ENCODE results near the gene LGALS9.
"Not testable (repeated sequence)": the region's sequence is repeated elsewhere in the genome, so short reads cannot be mapped to it uniquely, and the experiment has no call there.

LGALS9 gene

GRCh38 chr17:27659683-27660082, 28.7 kb downstream of the LGALS9 start:
- Histone ChIP-seq H3K27ac (no peak overlapping the region), H3K4me2 (no peak overlapping the region), H3K4me1 (peaks cover under 1% of the 10 kb centered on the region), H3K4me3 (no peak overlapping the region), H3K9ac (no peak overlapping the region), H3K36me3 (no peaks in the 10 kb centered on the region), H3K27me3 (no peaks in the 10 kb centered on the region), H3K9me3 (no peaks in the 10 kb centered on the region), H4K20me1 (no peaks in the 10 kb centered on the region)
- TF ChIP-seq Cebpa-rat (IDR thresholded peaks at IDR 0.05) = no peak

- H4K20me1 ChIP-seq = no peaks in the 10 kb centered on the region
- H3K9me3 ChIP-seq = no peaks in the 10 kb centered on the region
- no peak for TF ChIP-seq Cebpa-rat (IDR thresholded peaks at IDR 0.05)
- no peak overlapping the region for H3K9ac ChIP-seq
- no peaks in the 10 kb centered on the region for H3K4me1 ChIP-seq
- H3K36me3 ChIP-seq = no peaks in the 10 kb centered on the region
- H3K4me2 ChIP-seq = no peak overlapping the region
- H3K27ac ChIP-seq = no peak overlapping the region
- no peak overlapping the region for H3K4me3 ChIP-seq
- H3K27me3 ChIP-seq = no peaks in the 10 kb centered on the region
Measured at GRCh38 chr17:27660436-27660835, 29.4 kb downstream of the LGALS9 start.

GRCh38 chr17:27663936-27664605, 33.1 kb downstream of the LGALS9 start:
- Histone ChIP-seq H3K4me1 (no peaks in the 10 kb centered on the region), H3K9me3 (no peaks in the 10 kb centered on the region), H3K27ac (no peak overlapping the region), H3K4me3 (no peak overlapping the region), H3K9ac (no peak overlapping the region), H3K36me3 (no peaks in the 10 kb centered on the region), H3K27me3 (no peaks in the 10 kb centered on the region), H4K20me1 (no peaks in the 10 kb centered on the region), H3K4me2 (no peak overlapping the region)
- no peak for TF ChIP-seq Cebpa-rat (IDR thresholded peaks at IDR 0.05)

GRCh38 chr17:27664606-27664965, 33.6 kb downstream of the LGALS9 start:
- Histone ChIP-seq H3K27ac (no peak overlapping the region), H3K4me2 (no peak overlapping the region), H3K9me3 (no peaks in the 10 kb centered on the region), H3K4me3 (no peak overlapping the region), H4K20me1 (no peaks in the 10 kb centered on the region), H3K27me3 (no peaks in the 10 kb centered on the region), H3K4me1 (no peaks in the 10 kb centered on the region), H3K36me3 (no peaks in the 10 kb centered on the region), H3K9ac (no peak overlapping the region)
- TF ChIP-seq Cebpa-rat (IDR thresholded peaks at IDR 0.05) = no peak

- Histone ChIP-seq H3K4me2 (no peak overlapping the region), H4K20me1 (no peaks in the 10 kb centered on the region), H3K9ac (no peak overlapping the region), H3K36me3 (no peaks in the 10 kb centered on the region), H3K4me3 (no peak overlapping the region), H3K9me3 (no peaks in the 10 kb centered on the region), H3K27ac (no peak overlapping the region), H3K4me1 (no peaks in the 10 kb centered on the region), H3K27me3 (no peaks in the 10 kb centered on the region)
- TF ChIP-seq Cebpa-rat (IDR thresholded peaks at IDR 0.05) = no peak
Measured at GRCh38 chr17:27665549-27665948, 34.6 kb downstream of the LGALS9 start.

GRCh38 chr17:27666270-27666669, 35.3 kb downstream of the LGALS9 start:
- not testable (repeated sequence) for H3K27ac ChIP-seq, H3K4me2 ChIP-seq, H3K4me1 ChIP-seq, H3K27me3 ChIP-seq, H4K20me1 ChIP-seq, H3K36me3 ChIP-seq, H3K9ac ChIP-seq, H3K9me3 ChIP-seq, H3K4me3 ChIP-seq

- no peak overlapping the region for H3K27ac ChIP-seq
- H3K27me3 ChIP-seq = no peaks in the 10 kb centered on the region
- no peak for TF ChIP-seq Cebpa-rat (IDR thresholded peaks at IDR 0.05)
- H4K20me1 ChIP-seq = no peaks in the 10 kb centered on the region
- no peaks in the 10 kb centered on the region for H3K36me3 ChIP-seq
- no peaks in the 10 kb centered on the region for H3K9me3 ChIP-seq
- H3K9ac ChIP-seq = no peak overlapping the region
- H3K4me1 ChIP-seq = no peaks in the 10 kb centered on the region
- no peak overlapping the region for H3K4me2 ChIP-seq
- no peak overlapping the region for H3K4me3 ChIP-seq
Measured at GRCh38 chr17:27666831-27667560, 36.0 kb downstream of the LGALS9 start.

- no peak overlapping the region for H3K4me2 ChIP-seq
- H3K9me3 ChIP-seq = no peaks in the 10 kb centered on the region
- H3K27ac ChIP-seq = no peak overlapping the region
- no peaks in the 10 kb centered on the region for H3K4me1 ChIP-seq
- no peaks in the 10 kb centered on the region for H3K36me3 ChIP-seq
- TF ChIP-seq Cebpa-rat (IDR thresholded peaks at IDR 0.05) = no peak
- no peaks in the 10 kb centered on the region for H4K20me1 ChIP-seq
- no peaks in the 10 kb centered on the region for H3K27me3 ChIP-seq
- H3K4me3 ChIP-seq = no peak overlapping the region
- H3K9ac ChIP-seq = no peak overlapping the region
Measured at GRCh38 chr17:27667656-27668487, 36.9 kb downstream of the LGALS9 start.

- Histone ChIP-seq H3K27ac (no peak overlapping the region), H3K4me3 (no peak overlapping the region), H3K4me2 (no peak overlapping the region), H4K20me1 (no peaks in the 10 kb centered on the region), H3K4me1 (no peaks in the 10 kb centered on the region), H3K9ac (no peak overlapping the region), H3K27me3 (no peaks in the 10 kb centered on the region), H3K36me3 (no peaks in the 10 kb centered on the region), H3K9me3 (no peaks in the 10 kb centered on the region)
- TF ChIP-seq Cebpa-rat (IDR thresholded peaks at IDR 0.05) = no peak
Measured at GRCh38 chr17:27668488-27668823, 37.5 kb downstream of the LGALS9 start.

GRCh38 chr17:27669136-27669535, 38.1 kb downstream of the LGALS9 start:
- TF ChIP-seq Cebpa-rat (IDR thresholded peaks at IDR 0.05) = no peak
- no peaks in the 10 kb centered on the region for H3K4me1 ChIP-seq
- no peaks in the 10 kb centered on the region for H4K20me1 ChIP-seq
- H3K27ac ChIP-seq = no peak overlapping the region
- H3K9ac ChIP-seq = no peak overlapping the region
- no peaks in the 10 kb centered on the region for H3K9me3 ChIP-seq
- H3K36me3 ChIP-seq = no peaks in the 10 kb centered on the region
- no peak overlapping the region for H3K4me2 ChIP-seq
- H3K4me3 ChIP-seq = no peak overlapping the region
- H3K27me3 ChIP-seq = no peaks in the 10 kb centered on the region

All from BLaER1 (cell line).